ENCODE measurements around the gene LXN. TPM values are rescaled to one million over a fixed set of nuclear protein-coding genes. Genes with fewer than 3 reads are reported as not detected.

Gene LXN
- total and polyA plus RNA-seq, 2 of the 4 experiments (the other 2 are of a cell fraction): 93.6 to 155 TPM

- in situ Hi-C loops (cut with MboI; ENCODE audit: low sequenced_read_pairs): no loop called here
- no peak overlapping the region for H2BK20ac ChIP-seq (ENCODE audit: low read depth, low read length)
These were observed 6.0 kb downstream of the LXN start for GRCh38 chr3:158666416-158666815.

More at GRCh38 chr3:158666416-158666815, 6.0 kb downstream of the LXN start:
- no peak overlapping the region for H4K5ac ChIP-seq (ENCODE audit: low read depth, low read length)
- no peak overlapping the region for H3K18ac ChIP-seq (ENCODE audit: low read depth, low read length)
- peaks cover 18% of the 10 kb centered on the region for H3K36me3 ChIP-seq (ENCODE audit: control insufficient read depth, insufficient read depth, low read length)
- CTCF ChIA-PET: interaction anchor here (0.8 kb wide), 1 partner anchor 123 kb away, joined by 4 read pairs; no protein-coding TSS in a partner anchor
- no peaks in the 10 kb centered on the region for H4K20me1 ChIP-seq (ENCODE audit: insufficient read depth, low read length)
- no peaks in the 10 kb centered on the region for H3K9me1 ChIP-seq (ENCODE audit: insufficient read depth, low read length)
- no peak for DNase-seq
- BruUV-seq (replicated peaks): no TSS peak
- no peak overlapping the region for H2BK15ac ChIP-seq (ENCODE audit: low read depth, low read length)
- no peak for ATAC-seq (ENCODE audit: low read depth)
- TF ChIP-seq BHLHE40 (IDR thresholded peaks at IDR 0.05; ENCODE audit: low read depth, low read length): no peak
- TF ChIP-seq CHD1 (IDR thresholded peaks at IDR 0.05; ENCODE audit: low read depth, low read length): no peak
- TF ChIP-seq, protein P1, sequence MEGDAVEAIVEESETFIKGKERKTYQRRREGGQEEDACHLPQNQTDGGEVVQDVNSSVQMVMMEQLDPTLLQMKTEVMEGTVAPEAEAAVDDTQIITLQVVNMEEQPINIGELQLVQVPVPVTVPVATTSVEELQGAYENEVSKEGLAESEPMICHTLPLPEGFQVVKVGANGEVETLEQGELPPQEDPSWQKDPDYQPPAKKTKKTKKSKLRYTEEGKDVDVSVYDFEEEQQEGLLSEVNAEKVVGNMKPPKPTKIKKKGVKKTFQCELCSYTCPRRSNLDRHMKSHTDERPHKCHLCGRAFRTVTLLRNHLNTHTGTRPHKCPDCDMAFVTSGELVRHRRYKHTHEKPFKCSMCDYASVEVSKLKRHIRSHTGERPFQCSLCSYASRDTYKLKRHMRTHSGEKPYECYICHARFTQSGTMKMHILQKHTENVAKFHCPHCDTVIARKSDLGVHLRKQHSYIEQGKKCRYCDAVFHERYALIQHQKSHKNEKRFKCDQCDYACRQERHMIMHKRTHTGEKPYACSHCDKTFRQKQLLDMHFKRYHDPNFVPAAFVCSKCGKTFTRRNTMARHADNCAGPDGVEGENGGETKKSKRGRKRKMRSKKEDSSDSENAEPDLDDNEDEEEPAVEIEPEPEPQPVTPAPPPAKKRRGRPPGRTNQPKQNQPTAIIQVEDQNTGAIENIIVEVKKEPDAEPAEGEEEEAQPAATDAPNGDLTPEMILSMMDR (conservative IDR thresholded peaks at IDR 0.05; ENCODE audit: low read depth, low read length): no peak
- no peak for TF ChIP-seq ELK1 (IDR thresholded peaks at IDR 0.05; ENCODE audit: borderline replicate concordance, low read depth, low read length)
- TF ChIP-seq MAZ (IDR thresholded peaks at IDR 0.05; ENCODE audit: borderline replicate concordance, low read depth, low read length): no peak
- no peak for TF ChIP-seq USF2 (IDR thresholded peaks at IDR 0.05; ENCODE audit: low read depth, low read length)
- no peak for TF ChIP-seq MXI1 (IDR thresholded peaks at IDR 0.05; ENCODE audit: borderline replicate concordance, low read depth, low read length)
- TF ChIP-seq RAD21 (IDR thresholded peaks at IDR 0.05; ENCODE audit: low read length): no peak
- TF ChIP-seq FOS (IDR thresholded peaks at IDR 0.05; ENCODE audit: low read depth, low read length): no peak
- no peak for TF ChIP-seq RFX5 (IDR thresholded peaks at IDR 0.05; ENCODE audit: low read depth, low read length)
- no peak for TF ChIP-seq CEBPB (IDR thresholded peaks at IDR 0.05; ENCODE audit: low read depth, low read length)
- TF ChIP-seq MAFK (IDR thresholded peaks at IDR 0.05; ENCODE audit: low read depth, low read length): no peak
- no peak for TF ChIP-seq POLR2A (IDR thresholded peaks at IDR 0.05; ENCODE audit: low read depth, low read length)
- no peak for TF ChIP-seq NFE2L2 (IDR thresholded peaks at IDR 0.05; ENCODE audit: low read depth, low read length)
- no peak for TF ChIP-seq RCOR1 (IDR thresholded peaks at IDR 0.05; ENCODE audit: insufficient replicate concordance, low read length)
- TF ChIP-seq SMC3 (IDR thresholded peaks at IDR 0.05; ENCODE audit: low read depth, low read length): no peak
- H3K4me2 ChIP-seq (ENCODE audit: low read depth, low read length): no peak overlapping the region
- POLR2A ChIA-PET (ENCODE audit: unreplicated experiment): interaction anchor here (0.7 kb wide), 1 partner anchor 1003 kb away, joined by 3 read pairs; no protein-coding TSS in a partner anchor
- no peak overlapping the region for H4K91ac ChIP-seq (ENCODE audit: insufficient read depth, low read depth, low read length)
- H2AK5ac ChIP-seq (ENCODE audit: low read depth, low read length): no peak overlapping the region
- H2BK5ac ChIP-seq (ENCODE audit: low read depth, low read length, poor library complexity, severe bottlenecking): no peak overlapping the region
- H4K8ac ChIP-seq (ENCODE audit: low read depth in 2 of 2, low read length in 2 of 2): no peak overlapping the region
- no CpG with 5 or more reads among the region's 3 CpGs for WGBS, 2 experiments (ENCODE audit: extremely low coverage in 2 of 2, insufficient read length in 1 of 2)
- H3K27me3 ChIP-seq (ENCODE audit: control insufficient read depth, insufficient read depth, low read length): no peaks in the 10 kb centered on the region
- no peak overlapping the region for H3K4me3 ChIP-seq (ENCODE audit: insufficient read depth, low read depth, low read length)
- H3K14ac ChIP-seq (replicated peaks; ENCODE audit: low read depth, low read length): no peak overlapping the region
- no peak overlapping the region for H3K23ac ChIP-seq (ENCODE audit: low read depth, low read length)
- dilution Hi-C loops (cut with HindIII; ENCODE audit: low sequenced_read_pairs, unreplicated experiment): no loop called here
- H3K9ac ChIP-seq (ENCODE audit: low read depth, low read length): no peak overlapping the region
- H3K56ac ChIP-seq (ENCODE audit: extremely low read depth, insufficient read depth, low read length): no peak overlapping the region
- H3K4me1 ChIP-seq (ENCODE audit: control insufficient read depth, insufficient read depth, low read length): peaks cover 2% of the 10 kb centered on the region; the same call in 1 of the 2 replicates
- no peak overlapping the region for H2BK120ac ChIP-seq (ENCODE audit: low read depth, low read length)
- H3K9me3 ChIP-seq (ENCODE audit: control insufficient read depth, insufficient read depth, low read length): no peaks in the 10 kb centered on the region
- no peak overlapping the region for H3K4ac ChIP-seq (ENCODE audit: low read depth, low read length)
- intact Hi-C loops (cut with micrococcal nuclease): loop anchor here (10.0 kb wide), 1 partner anchor 588 kb away; no protein-coding TSS in a partner anchor
- H2AFZ ChIP-seq (replicated peaks; ENCODE audit: low read length, poor library complexity): no peak overlapping the region
- H3K27ac ChIP-seq (ENCODE audit: insufficient read depth, low read length): no peak overlapping the region
- H3K79me1 ChIP-seq (ENCODE audit: low read depth in 1 of 2, low read length in 2 of 2): peaks cover 6 to 13% of the 10 kb centered on the region in 2 experiments; a peak in 2 of 4 replicates
- H2AK9ac ChIP-seq (replicated peaks; ENCODE audit: low read depth, low read length, poor library complexity): no peak overlapping the region

All from IMR-90 (cell line).